ENCODE results near the gene CRMP1.

CRMP1 gene

DNA sequence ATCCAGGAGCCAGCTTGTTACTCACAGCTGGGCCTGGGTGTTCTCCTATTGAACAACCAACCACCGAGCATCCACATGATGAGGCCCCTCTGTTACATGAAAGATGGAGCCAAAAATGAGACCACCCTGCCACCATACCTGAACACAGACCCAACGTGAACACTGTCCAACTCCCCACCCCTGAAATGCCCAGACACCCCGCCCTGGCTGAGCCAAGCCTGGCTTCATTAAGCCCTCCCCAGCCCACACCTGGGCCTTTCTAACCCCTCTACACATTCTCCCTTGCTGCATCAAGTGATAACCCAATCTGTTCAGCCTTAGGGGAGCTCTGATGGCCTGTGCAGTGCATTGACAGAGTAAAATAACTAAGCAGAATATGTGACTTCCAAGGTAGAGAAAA lies 101.2 kb downstream of the CRMP1 start:
- no peaks in the 10 kb centered on the region for H3K27me3 ChIP-seq (ENCODE audit: control insufficient read depth, insufficient read depth, low read length)
- H3K4me3 ChIP-seq (ENCODE audit: low read depth, low read length), result no peak overlapping the region
- H3K4me1 ChIP-seq (ENCODE audit: control insufficient read depth, insufficient read depth, low read length), result no peaks in the 10 kb centered on the region
- no peaks in the 10 kb centered on the region for H3K9me3 ChIP-seq (ENCODE audit: control insufficient read depth, insufficient read depth, low read depth, low read length)
- H3K27ac ChIP-seq (ENCODE audit: low read depth, low read length), result no peak overlapping the region
- peaks cover 15% of the 10 kb centered on the region for H3K36me3 ChIP-seq (ENCODE audit: control insufficient read depth, insufficient read depth, low read length)
- H3K9ac ChIP-seq (ENCODE audit: low read length), result no peak overlapping the region

GRCh38 chr4:5790546-5790857 lies 102.4 kb downstream of the CRMP1 start:
- H3K27ac ChIP-seq (ENCODE audit: low read depth, low read length), result no peak overlapping the region
- H3K36me3 ChIP-seq (ENCODE audit: control insufficient read depth, insufficient read depth, low read length), result peaks cover 15% of the 10 kb centered on the region
- no peak overlapping the region for H3K9ac ChIP-seq (ENCODE audit: low read length)
- H3K9me3 ChIP-seq (ENCODE audit: control insufficient read depth, insufficient read depth, low read depth, low read length), result no peaks in the 10 kb centered on the region
- H3K4me1 ChIP-seq (ENCODE audit: control insufficient read depth, insufficient read depth, low read length), result no peaks in the 10 kb centered on the region
- H3K4me3 ChIP-seq (ENCODE audit: low read depth, low read length), result no peak overlapping the region
- no peaks in the 10 kb centered on the region for H3K27me3 ChIP-seq (ENCODE audit: control insufficient read depth, insufficient read depth, low read length)

- Histone ChIP-seq H3K36me3 (ENCODE audit: control insufficient read depth, insufficient read depth, low read length) (peaks cover 12% of the 10 kb centered on the region), H3K9me3 (ENCODE audit: control insufficient read depth, insufficient read depth, low read depth, low read length) (no peaks in the 10 kb centered on the region), H3K4me3 (ENCODE audit: low read depth, low read length) (no peak overlapping the region), H3K27me3 (ENCODE audit: control insufficient read depth, insufficient read depth, low read length) (no peaks in the 10 kb centered on the region), H3K4me1 (ENCODE audit: control insufficient read depth, insufficient read depth, low read length) (peaks cover 6% of the 10 kb centered on the region; the same call in 1 of the 2 replicates), H3K9ac (ENCODE audit: low read length) (no peak overlapping the region), H3K27ac (ENCODE audit: low read depth, low read length) (no peak overlapping the region)
Observed at GRCh38 chr4:5789141-5789540, 103.7 kb downstream of the CRMP1 start.

- H3K36me3 ChIP-seq (ENCODE audit: control insufficient read depth, insufficient read depth, low read length), result peaks cover 22% of the 10 kb centered on the region
- no peaks in the 10 kb centered on the region for H3K9me3 ChIP-seq (ENCODE audit: control insufficient read depth, insufficient read depth, low read depth, low read length)
- no peak overlapping the region for H3K4me3 ChIP-seq (ENCODE audit: low read depth, low read length)
- no peak overlapping the region for H3K9ac ChIP-seq (ENCODE audit: low read length)
- H3K4me1 ChIP-seq (ENCODE audit: control insufficient read depth, insufficient read depth, low read length), result peaks cover 6% of the 10 kb centered on the region; the same call in 1 of the 2 replicates
- H3K27me3 ChIP-seq (ENCODE audit: control insufficient read depth, insufficient read depth, low read length), result no peaks in the 10 kb centered on the region
- no peak overlapping the region for H3K27ac ChIP-seq (ENCODE audit: low read depth, low read length)
Observed at GRCh38 chr4:5788144-5788543, 104.7 kb downstream of the CRMP1 start.

- H3K27ac ChIP-seq (ENCODE audit: low read depth, low read length), result no peak overlapping the region
- no peaks in the 10 kb centered on the region for H3K9me3 ChIP-seq (ENCODE audit: control insufficient read depth, insufficient read depth, low read depth, low read length)
- H3K9ac ChIP-seq (ENCODE audit: low read length), result no peak overlapping the region
- no peaks in the 10 kb centered on the region for H3K27me3 ChIP-seq (ENCODE audit: control insufficient read depth, insufficient read depth, low read length)
- H3K4me1 ChIP-seq (ENCODE audit: control insufficient read depth, insufficient read depth, low read length), result peaks cover 6% of the 10 kb centered on the region; the same call in 1 of the 2 replicates
- H3K4me3 ChIP-seq (ENCODE audit: low read depth, low read length), result no peak overlapping the region
- peaks cover 23% of the 10 kb centered on the region for H3K36me3 ChIP-seq (ENCODE audit: control insufficient read depth, insufficient read depth, low read length)
Observed at GRCh38 chr4:5787311-5787710, 105.6 kb downstream of the CRMP1 start.

DNA sequence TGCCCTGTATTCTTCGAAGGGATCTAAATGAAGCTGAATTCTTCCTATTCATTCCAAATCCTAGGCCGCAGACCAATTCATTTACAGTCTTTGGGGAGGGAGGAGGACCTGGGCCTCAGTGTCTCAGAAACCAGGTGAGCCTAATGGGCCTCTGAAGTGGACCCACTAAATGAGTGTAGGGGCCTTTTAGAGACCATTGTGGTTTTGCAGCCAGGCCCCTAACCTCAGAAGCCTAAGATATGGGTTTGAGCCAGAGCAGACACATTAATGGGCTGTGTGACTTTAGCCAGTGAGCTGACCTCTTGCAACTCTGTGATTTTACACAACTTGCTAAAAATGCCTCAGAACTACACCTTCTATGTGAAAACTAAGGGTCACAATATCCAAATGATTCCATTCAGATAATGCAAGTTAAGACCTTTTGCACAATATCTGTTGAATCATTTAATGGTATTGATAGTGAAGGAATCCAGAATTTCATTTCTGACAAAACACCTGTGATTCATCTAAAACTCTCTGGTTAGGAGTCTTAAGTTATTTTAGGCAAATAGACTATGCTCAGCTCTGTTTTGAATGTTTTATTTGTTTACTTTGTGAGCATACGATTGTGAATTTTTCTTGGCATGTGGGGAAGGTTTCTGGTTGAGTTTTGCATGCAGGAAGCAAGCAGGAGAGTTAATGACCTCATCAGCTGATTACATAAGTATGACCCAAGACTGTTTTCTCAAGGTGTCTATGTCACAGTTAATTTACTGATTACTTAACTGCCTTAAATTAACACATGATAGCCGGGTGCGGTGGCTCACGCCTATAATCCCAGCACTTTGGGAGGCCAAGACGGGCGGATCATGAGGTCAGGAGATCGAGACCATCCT lies 106.8 kb downstream of the CRMP1 start:
- Histone ChIP-seq H3K9ac (ENCODE audit: low read length) (no peak overlapping the region), H3K9me3 (ENCODE audit: control insufficient read depth, insufficient read depth, low read depth, low read length) (no peaks in the 10 kb centered on the region), H3K36me3 (ENCODE audit: control insufficient read depth, insufficient read depth, low read length) (peaks cover 23% of the 10 kb centered on the region)

GRCh38 chr4:5784960-5785611 lies 107.8 kb downstream of the CRMP1 start:
- Histone ChIP-seq H3K36me3 (ENCODE audit: control insufficient read depth, insufficient read depth, low read length) (peaks cover 23% of the 10 kb centered on the region), H3K9ac (ENCODE audit: low read length) (no peak overlapping the region), H3K27me3 (ENCODE audit: control insufficient read depth, insufficient read depth, low read length) (no peaks in the 10 kb centered on the region), H3K9me3 (ENCODE audit: control insufficient read depth, insufficient read depth, low read depth, low read length) (no peaks in the 10 kb centered on the region), H3K27ac (ENCODE audit: low read depth, low read length) (no peak overlapping the region), H3K4me3 (ENCODE audit: low read depth, low read length) (no peak overlapping the region), H3K4me1 (ENCODE audit: control insufficient read depth, insufficient read depth, low read length) (peaks cover 6% of the 10 kb centered on the region; the same call in 1 of the 2 replicates)

More for the DNA sequence above, 106.8 kb downstream of the CRMP1 start:
- Histone ChIP-seq H3K27ac (ENCODE audit: low read depth, low read length) (no peak overlapping the region), H3K4me3 (ENCODE audit: low read depth, low read length) (no peak overlapping the region), H3K27me3 (ENCODE audit: control insufficient read depth, insufficient read depth, low read length) (no peaks in the 10 kb centered on the region), H3K4me1 (ENCODE audit: control insufficient read depth, insufficient read depth, low read length) (peaks cover 6% of the 10 kb centered on the region; the same call in 1 of the 2 replicates)

- H3K36me3 ChIP-seq (ENCODE audit: control insufficient read depth, insufficient read depth, low read length), result peaks cover 23% of the 10 kb centered on the region
- no peak overlapping the region for H3K4me3 ChIP-seq (ENCODE audit: low read depth, low read length)
- H3K9ac ChIP-seq (ENCODE audit: low read length), result no peak overlapping the region
- H3K27me3 ChIP-seq (ENCODE audit: control insufficient read depth, insufficient read depth, low read length), result no peaks in the 10 kb centered on the region
- no peaks in the 10 kb centered on the region for H3K9me3 ChIP-seq (ENCODE audit: control insufficient read depth, insufficient read depth, low read depth, low read length)
- H3K4me1 ChIP-seq (ENCODE audit: control insufficient read depth, insufficient read depth, low read length), result peaks cover 6% of the 10 kb centered on the region; the same call in 1 of the 2 replicates
- no peak overlapping the region for H3K27ac ChIP-seq (ENCODE audit: low read depth, low read length)
Observed at GRCh38 chr4:5784021-5784420, 108.9 kb downstream of the CRMP1 start.

- Histone ChIP-seq H3K27me3 (ENCODE audit: control insufficient read depth, insufficient read depth, low read length) (no peaks in the 10 kb centered on the region), H3K4me1 (ENCODE audit: control insufficient read depth, insufficient read depth, low read length) (peaks cover 6% of the 10 kb centered on the region; the same call in 1 of the 2 replicates), H3K4me3 (ENCODE audit: low read depth, low read length) (no peak overlapping the region), H3K9ac (ENCODE audit: low read length) (no peak overlapping the region), H3K27ac (ENCODE audit: low read depth, low read length) (no peak overlapping the region), H3K9me3 (ENCODE audit: control insufficient read depth, insufficient read depth, low read depth, low read length) (no peaks in the 10 kb centered on the region), H3K36me3 (ENCODE audit: control insufficient read depth, insufficient read depth, low read length) (peaks cover 23% of the 10 kb centered on the region)
Observed at GRCh38 chr4:5783486-5783885, 109.4 kb downstream of the CRMP1 start.

GRCh38 chr4:5782829-5783476 lies 109.9 kb downstream of the CRMP1 start:
- H3K27ac ChIP-seq (ENCODE audit: low read depth, low read length), result no peak overlapping the region
- no peak overlapping the region for H3K9ac ChIP-seq (ENCODE audit: low read length)

GRCh38 chr4:5781691-5782090 lies 111.2 kb downstream of the CRMP1 start:
- H3K36me3 ChIP-seq (ENCODE audit: control insufficient read depth, insufficient read depth, low read length), result peaks cover 12% of the 10 kb centered on the region

More at GRCh38 chr4:5782829-5783476, 109.9 kb downstream of the CRMP1 start:
- Histone ChIP-seq H3K4me1 (ENCODE audit: control insufficient read depth, insufficient read depth, low read length) (peaks cover 6% of the 10 kb centered on the region; the same call in 1 of the 2 replicates), H3K4me3 (ENCODE audit: low read depth, low read length) (no peak overlapping the region), H3K9me3 (ENCODE audit: control insufficient read depth, insufficient read depth, low read depth, low read length) (no peaks in the 10 kb centered on the region), H3K27me3 (ENCODE audit: control insufficient read depth, insufficient read depth, low read length) (no peaks in the 10 kb centered on the region), H3K36me3 (ENCODE audit: control insufficient read depth, insufficient read depth, low read length) (peaks cover 20% of the 10 kb centered on the region)

More at GRCh38 chr4:5781691-5782090, 111.2 kb downstream of the CRMP1 start:
- H3K27ac ChIP-seq (ENCODE audit: low read depth, low read length), result no peak overlapping the region
- no peaks in the 10 kb centered on the region for H3K27me3 ChIP-seq (ENCODE audit: control insufficient read depth, insufficient read depth, low read length)
- no peak overlapping the region for H3K9ac ChIP-seq (ENCODE audit: low read length)
- H3K4me3 ChIP-seq (ENCODE audit: low read depth, low read length), result no peak overlapping the region
- peaks cover 6% of the 10 kb centered on the region; the same call in 1 of the 2 replicates for H3K4me1 ChIP-seq (ENCODE audit: control insufficient read depth, insufficient read depth, low read length)
- H3K9me3 ChIP-seq (ENCODE audit: control insufficient read depth, insufficient read depth, low read depth, low read length), result peaks cover 7% of the 10 kb centered on the region

Data from HUES6 (cell line).